H9 (cell line): ENCODE results near the gene ARMC9. TPM values are rescaled to one million over a fixed set of nuclear protein-coding genes. Genes with fewer than 3 reads are reported as not detected.

Experiments used
- DNase-seq: peaks from one replicate; pipeline ENCODE4 v3.0.0-alpha.2; 2017
- H2AFZ ChIP-seq: one replicate; pipeline ENCODE4 v1.6.1; 2013; ENCODE audit warnings: mild to moderate bottlenecking, low read length, control low read depth, moderate library complexity
- H2AK5ac ChIP-seq: 2 replicates; pipeline ENCODE4 v1.6.1; 2013; ENCODE audit warnings: low read length, control low read depth, mixed read lengths; ENCODE audit not compliant: insufficient read length
- H2BK120ac ChIP-seq: one replicate; pipeline ENCODE4 v1.6.1; 2013; ENCODE audit warnings: low read depth, mild to moderate bottlenecking, low read length, control low read depth, inconsistent platforms; ENCODE audit not compliant: poor library complexity, severe bottlenecking
- H2BK12ac ChIP-seq: 2 replicates; pipeline ENCODE4 v1.6.1; 2013; ENCODE audit warnings: low read length, control low read depth, mixed read lengths, low read depth; ENCODE audit not compliant: insufficient read length
- H2BK15ac ChIP-seq: 2 replicates; pipeline ENCODE4 v1.6.1; 2013; ENCODE audit warnings: low read depth, low read length, control low read depth
- H2BK20ac ChIP-seq: one replicate; pipeline ENCODE4 v1.6.1; 2013; ENCODE audit warnings: low read depth, mild to moderate bottlenecking, low read length, control low read depth, inconsistent platforms; ENCODE audit not compliant: poor library complexity, severe bottlenecking
- H2BK5ac ChIP-seq: 2 replicates; pipeline ENCODE4 v1.6.1; 2013; ENCODE audit warnings: low read length, control low read depth, mixed read lengths; ENCODE audit not compliant: insufficient read length
- H3K14ac ChIP-seq: 2 replicates; pipeline ENCODE4 v1.6.1; 2013; ENCODE audit warnings: low read length, control low read depth; ENCODE audit not compliant: insufficient read depth
- H3K18ac ChIP-seq: 2 replicates; pipeline ENCODE4 v1.6.1; 2013; ENCODE audit warnings: low read depth, mild to moderate bottlenecking, mixed read lengths, low read length, control low read depth; ENCODE audit not compliant: insufficient read length
- H3K23ac ChIP-seq: 2 replicates; pipeline ENCODE4 v1.6.1; 2013; ENCODE audit warnings: low read length, control low read depth, mixed read lengths, low read depth; ENCODE audit not compliant: insufficient read length
- H3K23me2 ChIP-seq: 2 replicates; pipeline ENCODE4 v1.6.1; 2013; ENCODE audit warnings: low read depth, mild to moderate bottlenecking, mixed read lengths, low read length, control low read depth; ENCODE audit not compliant: insufficient read length, poor library complexity, severe bottlenecking
- H3K27ac ChIP-seq: 2 replicates; pipeline ENCODE4 v1.5.1; 2013; ENCODE audit warnings: low read length, control low read depth, mixed read lengths, low read depth; ENCODE audit not compliant: insufficient read length
- H3K27me3 ChIP-seq: 2 replicates; pipeline ENCODE4 v1.6.1; 2013; ENCODE audit warnings: low read length, control low read depth, inconsistent platforms; ENCODE audit not compliant: insufficient read depth
- H3K4ac ChIP-seq: 2 replicates; pipeline ENCODE4 v1.6.1; 2013; ENCODE audit warnings: low read depth, mild to moderate bottlenecking, control low read depth, inconsistent platforms, low read length, moderate library complexity
- H3K4me1 ChIP-seq: 2 replicates; pipeline ENCODE4 v1.6.1; 2013; ENCODE audit warnings: low read length, control low read depth, inconsistent platforms; ENCODE audit not compliant: insufficient read depth
- H3K4me2 ChIP-seq: 2 replicates; pipeline ENCODE4 v1.6.1; 2013; ENCODE audit warnings: low read length, control low read depth, mixed read lengths; ENCODE audit not compliant: insufficient read length, insufficient read depth
- H3K56ac ChIP-seq: 2 replicates; pipeline ENCODE4 v1.6.1; 2013; ENCODE audit warnings: low read depth, mild to moderate bottlenecking, mixed read lengths, low read length, control low read depth; ENCODE audit not compliant: insufficient read length
- H3K79me1 ChIP-seq: 2 replicates; pipeline ENCODE4 v1.6.1; 2013; ENCODE audit warnings: low read depth, mild to moderate bottlenecking, moderate library complexity, low read length, control low read depth, inconsistent platforms; ENCODE audit not compliant: insufficient read depth, poor library complexity, severe bottlenecking
- H3K79me2 ChIP-seq: 2 replicates; pipeline ENCODE4 v1.6.1; 2013; ENCODE audit warnings: low read length, control low read depth, inconsistent platforms; ENCODE audit not compliant: insufficient read depth
- H3K9ac ChIP-seq: 2 replicates; pipeline ENCODE4 v1.6.1; 2013; ENCODE audit warnings: low read length, control low read depth, mixed read lengths; ENCODE audit not compliant: insufficient read length; ENCODE audit errors: extremely low read depth
- H3K9me3 ChIP-seq: one replicate; pipeline ENCODE4 v1.6.1; 2013; ENCODE audit warnings: low read depth, low read length, inconsistent platforms; ENCODE audit not compliant: control insufficient read depth
- H3T11ph ChIP-seq: one replicate; pipeline ENCODE4 v1.6.1; 2013; ENCODE audit warnings: mild to moderate bottlenecking, low read length, control low read depth, inconsistent platforms
- H4K20me1 ChIP-seq: one replicate; pipeline ENCODE4 v1.6.1; 2013; ENCODE audit not compliant: control insufficient read depth, insufficient read length, insufficient read depth
- H4K5ac ChIP-seq: 2 replicates; pipeline ENCODE4 v1.6.1; 2013; ENCODE audit warnings: low read depth, mild to moderate bottlenecking, mixed read lengths, low read length, control low read depth; ENCODE audit not compliant: insufficient read length
- H4K8ac ChIP-seq: replicated peaks from 2 replicates; pipeline ENCODE4 v1.6.1; 2013; ENCODE audit warnings: low read length, control low read depth, mixed read lengths, low read depth; ENCODE audit not compliant: insufficient read length
- H4K91ac ChIP-seq: 2 replicates; pipeline ENCODE4 v1.6.1; 2013; ENCODE audit warnings: low read depth, mild to moderate bottlenecking, moderate library complexity, mixed read lengths, low read length, control low read depth; ENCODE audit not compliant: insufficient read length
- H3K27ac Mint-ChIP-seq, 3 experiments: 2 replicates in 2 of 3; 3 replicates in 1 of 3; pipeline ENCODE4 v1.8.0; 2020 to 2021; ENCODE audit warnings: mixed read lengths in 3 of 3, mild to moderate bottlenecking in 1 of 3, moderate library complexity in 1 of 3
- H3K27me3 Mint-ChIP-seq: 2 replicates; pipeline ENCODE4 v1.8.0; 2021; ENCODE audit warnings: low read depth, mild to moderate bottlenecking, moderate library complexity, mixed read lengths
- H3K36me3 Mint-ChIP-seq, 3 experiments: 2 replicates in 2 of 3; 3 replicates in 1 of 3; pipeline ENCODE4 v1.8.0; 2020 to 2021; ENCODE audit warnings: low read depth in 3 of 3, mixed read lengths in 3 of 3; ENCODE audit not compliant: insufficient read depth in 1 of 3
- H3K4me1 Mint-ChIP-seq, 2 experiments: 2 replicates each; pipeline ENCODE4 v1.8.0; 2020; ENCODE audit warnings: mixed read lengths in 2 of 2
- H3K4me3 Mint-ChIP-seq, 2 experiments: 2 replicates in 1 of 2; 3 replicates in 1 of 2; pipeline ENCODE4 v1.8.0; 2020 to 2021; ENCODE audit warnings: mild to moderate bottlenecking in 2 of 2, mixed read lengths in 2 of 2, moderate library complexity in 1 of 2
- H3K9me3 Mint-ChIP-seq, 2 experiments: 2 replicates in 1 of 2; 3 replicates in 1 of 2; pipeline ENCODE4 v1.8.0; 2020; ENCODE audit warnings: mild to moderate bottlenecking in 2 of 2, mixed read lengths in 2 of 2, moderate library complexity in 1 of 2
- WGBS: extraction: QIAGEN DNeasy Blood & Tissue Kit; methylation state at CpG from one replicate; pipeline ENCODE4 v1.1.7; 2013; ENCODE audit warnings: missing lambda C conversion rate, low lambda C conversion rate, mixed read lengths; ENCODE audit not compliant: insufficient read length; ENCODE audit errors: extremely low coverage; 5-methylcytosine and 5-hydroxymethylcytosine counted together
- total RNA-seq: library from RNA; stranded (reverse); gene quantifications from 2 replicates; pipeline ENCODE4 v1.2.1, GENCODE V29; 2021
- TF ChIP-seq, protein P1 (sequence below): fragments of 200-600 bp; sonication (generic); conservative IDR thresholded peaks from 3 replicates; pipeline ENCODE4 v1.8.0; 2021; ENCODE audit warnings: antibody characterized with exemption, mild to moderate bottlenecking

Gene ARMC9
- total RNA-seq, 1 experiment from 2014 or later: 37.6 TPM

DNA sequence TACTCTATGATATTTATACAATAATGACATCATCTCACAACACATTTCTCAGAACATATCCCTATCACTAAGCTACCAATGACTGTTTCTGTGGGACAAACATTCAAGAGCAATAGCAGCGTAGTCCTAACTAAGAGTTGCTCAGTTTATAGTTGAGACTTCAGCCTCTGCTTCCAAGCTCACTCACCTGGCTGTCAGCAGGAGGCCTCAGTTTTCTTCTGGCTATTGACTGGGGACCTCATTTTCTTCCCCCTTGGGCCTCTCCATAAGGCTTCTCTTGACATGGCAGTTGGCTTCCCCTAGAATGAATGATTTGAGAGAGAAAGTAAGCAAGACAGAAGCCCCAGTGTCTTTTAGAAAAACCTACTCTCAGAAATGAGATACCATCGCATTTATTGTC lies 85.9 kb downstream of the ARMC9 start:
- Histone ChIP-seq H3K4me2 (no peak overlapping the region), H3K79me1 (no peaks in the 10 kb centered on the region), H3K4me1 (no peaks in the 10 kb centered on the region), H3K27me3 (no peaks in the 10 kb centered on the region), H3K23ac (no peak overlapping the region), H3K9ac (no peak overlapping the region), H3K4ac (no peak overlapping the region), H3K9me3 (no peaks in the 10 kb centered on the region), H4K91ac (no peak overlapping the region), H3K56ac (no peak overlapping the region), H3K23me2 (no peaks in the 10 kb centered on the region), H2BK12ac (no peak overlapping the region), H3K18ac (no peak overlapping the region), H3K79me2 (no peaks in the 10 kb centered on the region), H3T11ph (no peak overlapping the region), H3K14ac (no peak overlapping the region), H4K5ac (no peak overlapping the region), H4K20me1 (no peaks in the 10 kb centered on the region), H4K8ac (no peak overlapping the region), H2BK20ac (no peak overlapping the region), H2BK120ac (no peak overlapping the region), H2BK15ac (no peak overlapping the region), H2AK5ac (no peak overlapping the region), H3K27ac (no peak overlapping the region), H2BK5ac (no peak overlapping the region), H2AFZ (no peak overlapping the region)
- Mint-ChIP-seq H3K4me1 (no peaks in the 10 kb centered on the region), H3K4me3 (no peak overlapping the region), H3K27me3 (no peaks in the 10 kb centered on the region), H3K36me3 (peaks cover 2 to 18% (median 7%) of the 10 kb centered on the region in 3 experiments; a peak in 5 of 7 replicates), H3K9me3 (no peaks in the 10 kb centered on the region), H3K27ac (0 out of 7 replicates have a peak overlapping the region, but pooled peaks of 1 of the 3 experiments have one; percentile 37)
- TF ChIP-seq, protein P1, sequence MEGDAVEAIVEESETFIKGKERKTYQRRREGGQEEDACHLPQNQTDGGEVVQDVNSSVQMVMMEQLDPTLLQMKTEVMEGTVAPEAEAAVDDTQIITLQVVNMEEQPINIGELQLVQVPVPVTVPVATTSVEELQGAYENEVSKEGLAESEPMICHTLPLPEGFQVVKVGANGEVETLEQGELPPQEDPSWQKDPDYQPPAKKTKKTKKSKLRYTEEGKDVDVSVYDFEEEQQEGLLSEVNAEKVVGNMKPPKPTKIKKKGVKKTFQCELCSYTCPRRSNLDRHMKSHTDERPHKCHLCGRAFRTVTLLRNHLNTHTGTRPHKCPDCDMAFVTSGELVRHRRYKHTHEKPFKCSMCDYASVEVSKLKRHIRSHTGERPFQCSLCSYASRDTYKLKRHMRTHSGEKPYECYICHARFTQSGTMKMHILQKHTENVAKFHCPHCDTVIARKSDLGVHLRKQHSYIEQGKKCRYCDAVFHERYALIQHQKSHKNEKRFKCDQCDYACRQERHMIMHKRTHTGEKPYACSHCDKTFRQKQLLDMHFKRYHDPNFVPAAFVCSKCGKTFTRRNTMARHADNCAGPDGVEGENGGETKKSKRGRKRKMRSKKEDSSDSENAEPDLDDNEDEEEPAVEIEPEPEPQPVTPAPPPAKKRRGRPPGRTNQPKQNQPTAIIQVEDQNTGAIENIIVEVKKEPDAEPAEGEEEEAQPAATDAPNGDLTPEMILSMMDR: no peak
- no peak for DNase-seq
- no CpG with 5 or more reads among the region's 2 CpGs for WGBS
